Body of pancreas (tissue), 4 donors: Measurements from ENCODE around the gene LILRA5. TPM values are rescaled to one million over a fixed set of nuclear protein-coding genes. Genes with fewer than 3 reads are reported as not detected.
"Not testable (repeated sequence)": the region's sequence is repeated elsewhere in the genome, so short reads cannot be mapped to it uniquely, and the experiment has no call there.

Experiments used
- ATAC-seq: fragments of 150-250 bp; one replicate; pipeline ENCODE4 v1.9.1; 2016
- DNase-seq, 4 donors: peaks; one replicate each; pipeline ENCODE4 v3.0.0-alpha.2; 2019
- H3K27ac ChIP-seq, 4 donors: fragments of 200-600 bp; sonication (generic); 1 replicate in 3 of 4; 2 replicates in 1 of 4; pipeline versions ENCODE4 v1.5.1 to v1.6.1; 2016 to 2019; ENCODE audit warnings: mild to moderate bottlenecking in 1 of 4, mixed read lengths in 1 of 4, moderate library complexity in 1 of 4
- H3K27me3 ChIP-seq, 2 donors: fragments of 200-600 bp; sonication (generic); one replicate each; pipeline ENCODE4 v1.6.0; 2016; ENCODE audit warnings: mild to moderate bottlenecking in 1 of 2
- H3K36me3 ChIP-seq, 2 donors: fragments of 200-600 bp; sonication (generic); replicated peaks in 1 of 2; 2 replicates each; pipeline ENCODE4 v1.5.1; 2016; ENCODE audit warnings: low read depth in 2 of 2; ENCODE audit not compliant: insufficient read depth in 1 of 2
- H3K4me1 ChIP-seq: fragments of 200-600 bp; sonication (generic); one replicate; pipeline ENCODE4 v1.6.0; 2016
- H3K4me3 ChIP-seq, 2 donors: fragments of 200-600 bp; sonication (generic); 1 replicate in 1 of 2; 2 replicates in 1 of 2; pipeline ENCODE4 v1.5.1; 2016 to 2019
- H3K9me3 ChIP-seq, 3 donors: fragments of 200-600 bp; sonication (generic); 1 replicate in 2 of 3; 2 replicates in 1 of 3; pipeline ENCODE4 v1.5.1; 2016
- POLR2A ChIP-seq, 3 donors: fragments of 450-650 bp; IDR thresholded peaks; one replicate each; pipeline ENCODE4 v1.6.1; 2016; ENCODE audit warnings: antibody characterized with exemption in 3 of 3, mild to moderate bottlenecking in 2 of 3
- WGBS, 2 donors: methylation state at CpG; one replicate each; pipeline ENCODE4 v1.1.5; 2017; 5-methylcytosine and 5-hydroxymethylcytosine counted together
- intact Hi-C: fragments of 100-400 bp; cut with DNase I; formaldehyde crosslinking; loops from one replicate; pipeline ENCODE4 v1.15.1; 2023
- total RNA-seq, 2 donors: library from RNA; depleted of rRNA; stranded (reverse); fragments of >200 nt; gene quantifications; one replicate each; pipeline ENCODE4 v1.1.0, GENCODE V29; 2016
- TF ChIP-seq, protein P1 (sequence below), 7 experiments: fragments of 450-650 bp in 4 of 7; fragments of 200-600 bp in 3 of 7; sonication (generic) in 3 of 7; IDR thresholded peaks; one replicate each; pipeline ENCODE4 v1.5.1; 2016 to 2019; ENCODE audit warnings: antibody characterized with exemption in 7 of 7

Gene LILRA5
- total RNA-seq, 2 donors from 2014 or later = 0.78 TPM; not detected in 1

DNA sequence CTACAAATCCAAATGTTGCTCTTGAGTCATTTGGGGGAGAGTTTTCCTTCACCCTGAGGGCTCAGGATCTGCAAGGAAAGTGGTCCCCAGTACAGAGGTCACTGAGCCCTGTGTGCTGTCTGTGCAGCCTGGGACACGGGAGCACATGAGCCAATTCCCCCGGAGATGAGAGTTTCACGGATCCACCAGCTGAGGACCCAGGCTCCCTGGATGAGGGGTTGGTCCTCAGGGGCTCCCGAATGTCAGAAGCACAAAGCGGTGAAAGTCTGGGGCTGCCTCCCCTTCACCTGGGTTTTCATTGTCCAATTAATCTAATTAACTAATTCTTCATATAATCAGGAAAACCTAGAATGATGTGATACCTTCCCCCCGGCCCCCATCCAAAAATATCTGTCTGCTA is 18.4 kb downstream of the LILRA5 start:
- ATAC-seq (no peak), DNase-seq (no peak)
- 61 to 73% methylated on average over 6 of the region's 6 CpGs for WGBS, 2 donors
- H3K27me3 ChIP-seq = no peaks in the 10 kb centered on the region
- no peaks in the 10 kb centered on the region for H3K36me3 ChIP-seq
- no peaks in the 10 kb centered on the region for H3K4me1 ChIP-seq
- TF ChIP-seq, protein P1, sequence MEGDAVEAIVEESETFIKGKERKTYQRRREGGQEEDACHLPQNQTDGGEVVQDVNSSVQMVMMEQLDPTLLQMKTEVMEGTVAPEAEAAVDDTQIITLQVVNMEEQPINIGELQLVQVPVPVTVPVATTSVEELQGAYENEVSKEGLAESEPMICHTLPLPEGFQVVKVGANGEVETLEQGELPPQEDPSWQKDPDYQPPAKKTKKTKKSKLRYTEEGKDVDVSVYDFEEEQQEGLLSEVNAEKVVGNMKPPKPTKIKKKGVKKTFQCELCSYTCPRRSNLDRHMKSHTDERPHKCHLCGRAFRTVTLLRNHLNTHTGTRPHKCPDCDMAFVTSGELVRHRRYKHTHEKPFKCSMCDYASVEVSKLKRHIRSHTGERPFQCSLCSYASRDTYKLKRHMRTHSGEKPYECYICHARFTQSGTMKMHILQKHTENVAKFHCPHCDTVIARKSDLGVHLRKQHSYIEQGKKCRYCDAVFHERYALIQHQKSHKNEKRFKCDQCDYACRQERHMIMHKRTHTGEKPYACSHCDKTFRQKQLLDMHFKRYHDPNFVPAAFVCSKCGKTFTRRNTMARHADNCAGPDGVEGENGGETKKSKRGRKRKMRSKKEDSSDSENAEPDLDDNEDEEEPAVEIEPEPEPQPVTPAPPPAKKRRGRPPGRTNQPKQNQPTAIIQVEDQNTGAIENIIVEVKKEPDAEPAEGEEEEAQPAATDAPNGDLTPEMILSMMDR (IDR thresholded peaks at IDR 0.05) = no peak
- no peak for TF ChIP-seq POLR2A (IDR thresholded peaks at IDR 0.05)
- H3K27ac ChIP-seq = no peak overlapping the region
- H3K9me3 ChIP-seq = no peaks in the 10 kb centered on the region
- intact Hi-C loops = loop anchor here (2.0 kb wide), 1 partner anchor 282 kb away; no protein-coding TSS in a partner anchor
- no peak overlapping the region for H3K4me3 ChIP-seq

DNA sequence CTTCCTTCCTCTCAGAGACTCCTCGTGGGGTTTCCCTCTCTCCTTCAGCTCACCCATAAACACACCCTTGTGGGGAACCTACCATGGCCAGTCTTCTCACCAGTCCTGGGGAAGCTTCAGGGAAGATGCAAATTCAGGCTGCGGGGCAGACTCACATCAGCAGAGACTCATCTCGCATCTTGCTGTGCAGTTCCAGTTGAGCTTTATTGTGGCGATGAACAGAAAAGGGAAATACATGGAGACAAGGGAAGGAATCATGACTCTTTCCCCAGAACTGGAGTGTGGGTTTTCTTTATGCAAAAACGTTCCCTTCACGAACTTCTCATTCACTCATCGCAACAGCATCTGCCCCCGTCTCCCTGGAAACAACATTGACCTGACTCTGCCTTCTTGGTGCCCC is 23.8 kb downstream of the LILRA5 start:
- H3K4me1 ChIP-seq, DNase-seq, H3K4me3 ChIP-seq, H3K27ac ChIP-seq, H3K27me3 ChIP-seq, intact Hi-C loops, H3K36me3 ChIP-seq, H3K9me3 ChIP-seq, ATAC-seq: not testable (repeated sequence)
- 28 to 61% methylated on average over 4 to 8 of the region's 8 CpGs for whole genome bisulfite sequencing, 2 donors

DNA sequence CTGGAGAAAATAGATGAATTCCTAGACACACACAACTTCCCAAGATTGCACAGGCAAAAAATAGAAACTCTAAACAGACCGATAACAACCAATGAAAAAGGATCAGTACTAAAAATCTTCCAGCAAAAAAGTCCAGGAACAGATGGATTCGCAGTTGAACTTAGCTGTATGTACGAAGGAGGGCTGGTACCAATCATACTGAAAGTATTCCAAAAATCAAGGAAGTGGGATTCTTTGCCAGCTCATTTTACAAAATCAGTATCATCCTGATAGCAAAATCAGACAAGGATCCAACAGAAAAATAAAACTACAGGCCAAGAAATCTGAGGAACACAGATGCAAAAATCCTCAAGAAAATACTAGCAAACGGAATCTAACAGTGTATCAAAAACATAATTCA is 25.5 kb downstream of the LILRA5 start:
- WGBS, 2 donors = 54 to 56% methylated on average over 4 of the region's 4 CpGs
- H3K27ac ChIP-seq = no peak overlapping the region
- no peak for ATAC-seq
- no peaks in the 10 kb centered on the region for H3K4me1 ChIP-seq
- no peak for DNase-seq
- H3K4me3 ChIP-seq = no peak overlapping the region
- no peaks in the 10 kb centered on the region for H3K9me3 ChIP-seq
- H3K36me3 ChIP-seq = no peaks in the 10 kb centered on the region
- intact Hi-C loops = no loop called here
- no peaks in the 10 kb centered on the region for H3K27me3 ChIP-seq
- TF ChIP-seq, protein P1 (IDR thresholded peaks at IDR 0.05) = no peak
- TF ChIP-seq POLR2A (IDR thresholded peaks at IDR 0.05) = no peak

DNA sequence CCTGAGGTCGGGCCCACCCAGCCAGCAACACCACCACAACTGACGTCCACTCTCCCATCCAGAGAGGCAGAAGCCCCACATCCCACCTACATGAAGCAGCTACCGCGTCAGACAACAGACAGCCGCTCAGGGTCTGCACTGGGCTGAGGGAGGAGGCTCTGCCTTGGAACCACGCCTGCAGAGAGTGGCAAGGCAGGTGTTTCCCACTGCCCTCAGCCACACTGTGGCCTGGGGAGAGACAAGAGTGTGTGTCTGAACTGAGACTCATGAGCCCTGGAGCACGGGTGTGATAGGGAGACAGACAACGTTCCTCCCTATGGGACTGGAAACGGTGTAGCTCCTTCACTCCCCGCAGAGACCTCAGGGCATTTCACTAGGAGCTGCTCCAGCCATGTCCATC is 26.7 kb downstream of the LILRA5 start:
- ATAC-seq, intact Hi-C loops, H3K4me3 ChIP-seq, H3K4me1 ChIP-seq, H3K36me3 ChIP-seq, H3K27ac ChIP-seq, H3K9me3 ChIP-seq, H3K27me3 ChIP-seq, DNase-seq: not testable (repeated sequence)
- 52% methylated on average over 4 of the region's 10 CpGs; no CpG with 5 or more reads in 1 of the 2 donors for WGBS, 2 donors

DNA sequence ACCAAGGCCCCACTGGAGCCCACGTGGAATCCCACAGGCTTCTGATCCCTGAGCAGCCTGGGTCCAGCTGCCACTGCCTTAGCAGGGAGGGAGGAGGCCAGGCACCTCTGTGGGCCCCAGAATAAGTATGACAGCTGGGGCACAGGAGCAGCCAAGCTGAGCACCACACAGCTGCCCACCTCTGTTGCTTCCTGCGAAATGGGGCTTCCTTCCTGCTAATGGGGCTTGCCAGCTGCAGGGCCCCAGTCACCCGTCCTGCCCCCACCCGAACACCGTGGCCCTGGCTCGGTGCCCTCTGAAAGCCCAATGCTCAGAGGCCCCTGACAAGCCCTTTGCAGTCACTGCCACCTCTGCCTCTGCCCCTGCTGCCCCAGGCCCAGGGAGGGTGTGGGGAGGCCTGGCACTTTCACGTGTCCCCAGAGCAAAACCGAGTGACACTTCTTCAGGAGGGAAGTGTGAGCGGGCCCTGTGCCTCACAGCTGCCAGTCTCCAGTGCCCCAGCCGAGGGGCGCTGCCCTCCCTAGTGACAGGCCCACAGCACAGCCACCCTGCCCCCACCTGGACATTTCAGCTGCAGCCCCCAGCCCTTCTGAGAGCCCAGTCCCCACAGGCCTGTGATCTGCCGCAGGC is 27.4 kb downstream of the LILRA5 start:
- H3K9me3 ChIP-seq, H3K4me1 ChIP-seq, H3K27me3 ChIP-seq, ATAC-seq, H3K4me3 ChIP-seq, intact Hi-C loops, DNase-seq, H3K36me3 ChIP-seq, H3K27ac ChIP-seq: not testable (repeated sequence)
- 41 to 100% methylated on average over 1 to 11 of the region's 12 CpGs for WGBS, 2 donors

DNA sequence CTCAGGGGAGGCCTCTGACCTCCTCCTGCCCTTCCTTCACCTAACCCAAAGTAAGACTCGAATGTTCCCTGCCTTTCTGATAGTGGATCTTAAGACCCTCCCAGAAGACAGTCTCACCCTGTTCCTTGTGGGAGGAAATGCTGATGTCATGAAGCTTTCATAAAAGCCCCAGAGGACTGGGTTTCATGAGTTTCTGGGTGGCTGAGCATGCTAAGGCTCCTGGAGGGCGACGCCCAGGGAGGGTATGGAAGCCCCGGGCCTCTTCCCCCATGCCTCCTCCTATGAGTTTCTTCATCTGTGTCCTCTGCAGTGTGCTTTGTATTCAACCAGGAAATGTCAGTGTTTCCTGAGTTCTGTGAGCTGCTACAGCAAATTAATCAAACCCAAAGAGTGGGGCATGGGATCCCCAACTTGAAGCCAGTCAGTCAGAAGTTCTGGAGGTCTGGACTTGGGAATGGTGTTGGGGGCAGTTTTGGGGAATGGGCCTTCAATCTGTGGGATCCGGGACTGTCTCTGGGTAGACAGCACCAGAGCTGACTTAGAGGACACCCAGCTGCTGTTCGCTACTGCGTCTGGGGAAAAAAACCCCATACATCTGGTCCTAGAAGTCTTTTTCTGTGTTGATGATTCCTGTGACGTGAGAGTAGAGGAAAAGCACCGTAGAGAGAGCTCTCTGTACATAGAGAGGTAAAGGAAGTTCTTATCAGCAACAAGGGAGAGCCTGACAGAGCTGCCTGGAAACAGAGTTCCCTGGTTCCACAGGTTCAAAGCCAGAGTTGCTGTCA is 30.1 kb downstream of the LILRA5 start:
- no peak for DNase-seq
- intact Hi-C loops = no loop called here

DNA sequence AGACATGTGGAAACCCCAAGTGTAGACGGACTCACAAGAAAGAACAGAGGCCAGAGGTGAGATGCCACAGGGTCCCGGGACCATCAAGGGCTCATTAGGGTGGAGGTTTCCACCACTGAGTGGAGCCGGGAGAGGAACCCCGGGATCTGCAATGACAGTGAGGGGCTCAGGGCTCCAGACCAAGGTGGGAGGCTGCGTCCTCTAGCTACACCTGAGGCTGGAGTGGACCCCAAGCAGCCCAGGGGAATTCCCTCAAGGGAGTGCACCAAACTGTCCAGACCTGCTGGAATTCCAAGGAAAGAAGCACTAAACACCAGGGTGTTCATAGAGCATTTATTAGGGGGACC is 31.3 kb downstream of the LILRA5 start:
- not testable (repeated sequence) for H3K4me1 ChIP-seq, H3K9me3 ChIP-seq, ATAC-seq, H3K27me3 ChIP-seq, H3K27ac ChIP-seq, H3K4me3 ChIP-seq, DNase-seq, H3K36me3 ChIP-seq
- intact Hi-C loops = loop anchor here (2.0 kb wide), 1 partner anchor 305 kb away; no protein-coding TSS in a partner anchor
- whole genome bisulfite sequencing, 2 donors = 57 to 67% methylated on average over 4 to 5 of the region's 5 CpGs

More for the DNA sequence above, 30.1 kb downstream of the LILRA5 start:
- no peak for ATAC-seq
- peaks cover 0 to 5% of the 10 kb centered on the region in 2 donors for H3K27me3 ChIP-seq
- WGBS, 2 donors = 42 to 48% methylated on average over 9 of the region's 9 CpGs
- no peaks in the 10 kb centered on the region for H3K36me3 ChIP-seq
- no peaks in the 10 kb centered on the region for H3K9me3 ChIP-seq
- peak overlapping the region in 1 of 4 donors; percentile 6 for H3K27ac ChIP-seq
- TF ChIP-seq POLR2A (IDR thresholded peaks at IDR 0.05) = no peak
- TF ChIP-seq, protein P1 (IDR thresholded peaks at IDR 0.05) = no peak
- H3K4me1 ChIP-seq = no peaks in the 10 kb centered on the region
- H3K4me3 ChIP-seq = no peak overlapping the region
